Astrocyte of the cerebellum (primary cell): ENCODE measurements around the gene ANKDD1A.

Experiments
- DNase-seq: peaks from one replicate; pipeline ENCODE4 v3.0.0-alpha.2; 2011; ENCODE audit warnings: low read depth
- H3K4me3 ChIP-seq: 2 replicates; pipeline ENCODE4 v1.5.1; 2011; ENCODE audit warnings: mild to moderate bottlenecking, low read depth, low read length, moderate library complexity
- CTCF ChIP-seq: IDR thresholded peaks from 2 replicates; pipeline ENCODE4 v1.5.1; 2012; ENCODE audit warnings: low read length, low read depth, moderate library complexity, mild to moderate bottlenecking; ENCODE audit errors: missing control alignments
- in situ Hi-C: cut with HindIII; loops from 2 replicates; pipeline ENCODE4 v1.10.0; 2017; ENCODE audit warnings: low sequenced_read_pairs

ANKDD1A gene

GRCh38 chr15:64917211-64917610 is 5.5 kb downstream of the ANKDD1A start:
- no peak overlapping the region for H3K4me3 ChIP-seq
- in situ Hi-C loops = no loop called here
- DNase-seq = no peak
- no peak for TF ChIP-seq CTCF

- no peak for DNase-seq
- in situ Hi-C loops = loop anchor here (10.0 kb wide), 1 partner anchor 85 kb away; no protein-coding TSS in a partner anchor
- no peak overlapping the region for H3K4me3 ChIP-seq
- no peak for TF ChIP-seq CTCF
Observed at GRCh38 chr15:64919721-64920120, 8.0 kb downstream of the ANKDD1A start.

- in situ Hi-C loops = loop anchor here (10.0 kb wide), 1 partner anchor 87 kb away; no protein-coding TSS in a partner anchor
- DNase-seq = no peak
- H3K4me3 ChIP-seq = no peak overlapping the region
- no peak for TF ChIP-seq CTCF
Observed at GRCh38 chr15:64921711-64922110, 10.0 kb downstream of the ANKDD1A start.

- in situ Hi-C loops = loop anchor here (10.0 kb wide), 1 partner anchor 89 kb away; no protein-coding TSS in a partner anchor
- no peak overlapping the region for H3K4me3 ChIP-seq
- DNase-seq = no peak
- no peak for TF ChIP-seq CTCF
Observed at GRCh38 chr15:64923546-64923945, 11.8 kb downstream of the ANKDD1A start.

GRCh38 chr15:64925335-64926330 is 13.9 kb downstream of the ANKDD1A start:
- TF ChIP-seq CTCF = no peak
- DNase-seq = no peak
- in situ Hi-C loops = loop anchor here (10.0 kb wide), 1 partner anchor 91 kb away; no protein-coding TSS in a partner anchor
- no peak overlapping the region for H3K4me3 ChIP-seq

GRCh38 chr15:64926661-64927060 is 15.0 kb downstream of the ANKDD1A start:
- H3K4me3 ChIP-seq = no peak overlapping the region
- in situ Hi-C loops = loop anchor here (10.0 kb wide), 1 partner anchor 92 kb away; no protein-coding TSS in a partner anchor
- no peak for TF ChIP-seq CTCF
- DNase-seq = no peak
